ENCODE results near the gene CELF4.

CELF4 gene

DNA sequence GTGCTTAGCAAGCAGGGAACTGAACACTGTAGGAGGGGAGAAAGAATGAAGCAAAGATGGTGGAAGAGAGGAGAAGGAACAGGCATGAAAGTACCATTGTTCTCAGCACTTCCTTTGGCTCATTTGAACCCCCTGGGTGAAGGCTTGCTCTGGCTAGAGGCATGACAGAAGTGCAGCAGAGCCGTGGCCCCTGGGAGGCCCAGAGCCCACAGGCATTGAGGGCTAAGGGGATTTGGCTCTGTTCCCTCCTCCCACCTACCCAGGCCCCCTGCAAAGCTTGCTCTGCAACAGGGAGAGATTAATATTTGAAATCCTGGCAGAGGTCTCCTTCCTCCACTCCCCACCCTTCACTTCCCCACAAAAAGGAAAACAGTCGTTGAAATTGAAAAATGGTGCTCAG, 262.6 kb downstream of the CELF4 start:
- no peaks in the 10 kb centered on the region for H3K9me2 ChIP-seq (replicated peaks; ENCODE audit: control insufficient read depth, low read length)
- no peaks in the 10 kb centered on the region for H3K4me1 ChIP-seq (ENCODE audit: control insufficient read depth, low read length)
- no peaks in the 10 kb centered on the region for H3K79me2 ChIP-seq (ENCODE audit: control insufficient read depth, low read length)
- H3K4me3 ChIP-seq (ENCODE audit: low read length) = no peak overlapping the region
- H3K4me2 ChIP-seq (ENCODE audit: low read length) = no peak overlapping the region
- H3K9me3 ChIP-seq (ENCODE audit: control insufficient read depth, insufficient read depth, low read length) = no peaks in the 10 kb centered on the region
- H3K36me3 ChIP-seq (ENCODE audit: control insufficient read depth, low read length) = no peaks in the 10 kb centered on the region
- no peaks in the 10 kb centered on the region for H3K27me3 ChIP-seq (ENCODE audit: control insufficient read depth, low read length)
- no peak for TF ChIP-seq EZH2phosphoT487 (IDR thresholded peaks at IDR 0.05; ENCODE audit: borderline replicate concordance, low read length)
- TF ChIP-seq, protein P1, sequence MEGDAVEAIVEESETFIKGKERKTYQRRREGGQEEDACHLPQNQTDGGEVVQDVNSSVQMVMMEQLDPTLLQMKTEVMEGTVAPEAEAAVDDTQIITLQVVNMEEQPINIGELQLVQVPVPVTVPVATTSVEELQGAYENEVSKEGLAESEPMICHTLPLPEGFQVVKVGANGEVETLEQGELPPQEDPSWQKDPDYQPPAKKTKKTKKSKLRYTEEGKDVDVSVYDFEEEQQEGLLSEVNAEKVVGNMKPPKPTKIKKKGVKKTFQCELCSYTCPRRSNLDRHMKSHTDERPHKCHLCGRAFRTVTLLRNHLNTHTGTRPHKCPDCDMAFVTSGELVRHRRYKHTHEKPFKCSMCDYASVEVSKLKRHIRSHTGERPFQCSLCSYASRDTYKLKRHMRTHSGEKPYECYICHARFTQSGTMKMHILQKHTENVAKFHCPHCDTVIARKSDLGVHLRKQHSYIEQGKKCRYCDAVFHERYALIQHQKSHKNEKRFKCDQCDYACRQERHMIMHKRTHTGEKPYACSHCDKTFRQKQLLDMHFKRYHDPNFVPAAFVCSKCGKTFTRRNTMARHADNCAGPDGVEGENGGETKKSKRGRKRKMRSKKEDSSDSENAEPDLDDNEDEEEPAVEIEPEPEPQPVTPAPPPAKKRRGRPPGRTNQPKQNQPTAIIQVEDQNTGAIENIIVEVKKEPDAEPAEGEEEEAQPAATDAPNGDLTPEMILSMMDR (IDR thresholded peaks at IDR 0.05; ENCODE audit: low read depth, low read length, poor library complexity, severe bottlenecking) = no peak
- no peak overlapping the region for H3K27ac ChIP-seq (ENCODE audit: low read depth, low read length)
- no peaks in the 10 kb centered on the region for H4K20me1 ChIP-seq (ENCODE audit: control insufficient read depth, insufficient read depth, low read depth, low read length)
- H3F3A ChIP-seq (ENCODE audit: control insufficient read depth, insufficient read depth) = no peaks in the 10 kb centered on the region

DNA sequence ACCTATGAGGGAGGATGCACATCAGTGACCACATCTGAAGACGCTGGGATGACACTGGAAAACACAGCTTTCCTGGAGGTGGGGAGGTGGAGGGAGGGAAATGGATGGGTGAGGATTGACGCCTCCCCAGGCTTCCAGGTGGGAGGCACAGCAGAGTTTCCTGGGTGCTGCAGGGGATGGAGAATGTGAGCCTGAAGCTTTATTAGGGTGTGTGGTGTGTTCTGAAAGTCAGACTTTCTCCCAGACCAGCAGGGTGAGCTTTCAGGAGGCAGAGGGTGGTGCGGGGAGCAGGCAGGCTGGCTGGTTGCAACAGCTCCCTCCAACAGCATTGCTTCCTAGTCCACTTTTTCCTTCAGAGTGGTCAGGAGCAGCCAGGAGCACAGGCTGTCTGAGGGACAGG, 263.1 kb downstream of the CELF4 start:
- Histone ChIP-seq H3K9me2 (replicated peaks; ENCODE audit: control insufficient read depth, low read length) (no peaks in the 10 kb centered on the region), H3K4me1 (ENCODE audit: control insufficient read depth, low read length) (no peaks in the 10 kb centered on the region), H3K9me3 (ENCODE audit: control insufficient read depth, insufficient read depth, low read length) (no peaks in the 10 kb centered on the region), H3K27me3 (ENCODE audit: control insufficient read depth, low read length) (no peaks in the 10 kb centered on the region), H3K79me2 (ENCODE audit: control insufficient read depth, low read length) (no peaks in the 10 kb centered on the region), H3K4me2 (ENCODE audit: low read length) (no peak overlapping the region), H4K20me1 (ENCODE audit: control insufficient read depth, insufficient read depth, low read depth, low read length) (no peaks in the 10 kb centered on the region), H3K4me3 (ENCODE audit: low read length) (no peak overlapping the region), H3K27ac (ENCODE audit: low read depth, low read length) (no peak overlapping the region), H3K36me3 (ENCODE audit: control insufficient read depth, low read length) (no peaks in the 10 kb centered on the region), H3F3A (ENCODE audit: control insufficient read depth, insufficient read depth) (no peaks in the 10 kb centered on the region)
- TF ChIP-seq, protein P1 (IDR thresholded peaks at IDR 0.05; ENCODE audit: low read depth, low read length, poor library complexity, severe bottlenecking) = no peak
- no peak for TF ChIP-seq EZH2phosphoT487 (IDR thresholded peaks at IDR 0.05; ENCODE audit: borderline replicate concordance, low read length)

GRCh38 chr18:37299471-37300304, 265.9 kb downstream of the CELF4 start:
- Histone ChIP-seq H3K9me2 (replicated peaks; ENCODE audit: control insufficient read depth, low read length) (no peaks in the 10 kb centered on the region), H3F3A (ENCODE audit: control insufficient read depth, insufficient read depth) (no peaks in the 10 kb centered on the region), H3K4me1 (ENCODE audit: control insufficient read depth, low read length) (no peaks in the 10 kb centered on the region), H3K36me3 (ENCODE audit: control insufficient read depth, low read length) (no peaks in the 10 kb centered on the region), H3K4me2 (ENCODE audit: low read length) (no peak overlapping the region), H3K4me3 (ENCODE audit: low read length) (no peak overlapping the region), H4K20me1 (ENCODE audit: control insufficient read depth, insufficient read depth, low read depth, low read length) (no peaks in the 10 kb centered on the region), H3K27ac (ENCODE audit: low read depth, low read length) (no peak overlapping the region), H3K27me3 (ENCODE audit: control insufficient read depth, low read length) (no peaks in the 10 kb centered on the region), H3K79me2 (ENCODE audit: control insufficient read depth, low read length) (no peaks in the 10 kb centered on the region), H3K9me3 (ENCODE audit: control insufficient read depth, insufficient read depth, low read length) (no peaks in the 10 kb centered on the region)
- TF ChIP-seq, protein P1 (IDR thresholded peaks at IDR 0.05; ENCODE audit: low read depth, low read length, poor library complexity, severe bottlenecking) = no peak
- TF ChIP-seq EZH2phosphoT487 (IDR thresholded peaks at IDR 0.05; ENCODE audit: borderline replicate concordance, low read length) = no peak
